Liver (tissue), 3 donors: ENCODE measurements around the gene DDX39B.

Source experiments
- ATF3 ChIP-seq: IDR thresholded peaks from 2 replicates; pipeline ENCODE4 v1.6.1; 2016; ENCODE audit warnings: antibody characterized with exemption
- CTCF ChIP-seq: fragments of 150-350 bp; IDR thresholded peaks from 2 replicates; pipeline ENCODE4 v1.5.1; 2017; ENCODE audit warnings: improper control_type of control experiment, low read depth, low read length; ENCODE audit not compliant: missing input control
- FOXA1 ChIP-seq: IDR thresholded peaks from 2 replicates; pipeline ENCODE4 v1.6.1; 2016; ENCODE audit warnings: antibody characterized with exemption
- GABPA ChIP-seq, 2 donors: IDR thresholded peaks in 1 of 2; conservative IDR thresholded peaks in 1 of 2; 2 replicates each; pipeline ENCODE4 v1.6.1; 2016; ENCODE audit warnings: antibody characterized with exemption in 2 of 2, mild to moderate bottlenecking in 1 of 2, moderate library complexity in 1 of 2
- HNF4A ChIP-seq, 2 donors: conservative IDR thresholded peaks; 2 replicates each; pipeline ENCODE4 v1.6.1; 2016; ENCODE audit warnings: antibody characterized with exemption in 2 of 2, mild to moderate bottlenecking in 2 of 2
- MAX ChIP-seq: IDR thresholded peaks from 2 replicates; pipeline ENCODE4 v1.6.1; 2016; ENCODE audit warnings: antibody characterized with exemption
- RAD21 ChIP-seq, 2 donors: IDR thresholded peaks; 2 replicates each; pipeline ENCODE4 v1.6.1; 2016; ENCODE audit warnings: antibody characterized with exemption in 2 of 2, mild to moderate bottlenecking in 2 of 2
- REST ChIP-seq: IDR thresholded peaks from 2 replicates; pipeline ENCODE4 v1.6.1; 2016; ENCODE audit warnings: antibody characterized with exemption, mild to moderate bottlenecking
- SP1 ChIP-seq: IDR thresholded peaks from 2 replicates; pipeline ENCODE4 v1.6.1; 2018; ENCODE audit warnings: antibody characterized with exemption, mild to moderate bottlenecking
- donor health status: healthy.
- donor health status: healthy.

- TF ChIP-seq SP1 = no peak
- peak in 1 of 2 donors; percentile 25 for TF ChIP-seq GABPA (IDR thresholded peaks at IDR 0.05 in 1 of 2, conservative IDR thresholded peaks at IDR 0.05 in 1 of 2)
- TF ChIP-seq MAX = no peak
- TF ChIP-seq CTCF = no peak
- TF ChIP-seq REST = no peak
- no peak for TF ChIP-seq ATF3
- no peak for TF ChIP-seq RAD21 (IDR thresholded peaks at IDR 0.05)
- no peak for TF ChIP-seq HNF4A (conservative IDR thresholded peaks at IDR 0.05)
- TF ChIP-seq FOXA1 = no peak
Measured at GRCh38 chr6:31538805-31539400, 2.9 kb downstream of the DDX39B start.
